Measurements from ENCODE around the gene XAGE2. TPM values are rescaled to one million over a fixed set of nuclear protein-coding genes. Genes with fewer than 3 reads are reported as not detected.
"Not testable (repeated sequence)": the region's sequence is repeated elsewhere in the genome, so short reads cannot be mapped to it uniquely, and the experiment has no call there.

Gene XAGE2, protein sequence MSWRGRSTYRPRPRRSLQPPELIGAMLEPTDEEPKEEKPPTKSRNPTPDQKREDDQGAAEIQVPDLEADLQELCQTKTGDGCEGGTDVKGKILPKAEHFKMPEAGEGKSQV
- total RNA-seq (ENCODE audit: low replicate concordance): 8.0 TPM in 1 of 2 replicates, not detected in the other
- long read RNA-seq, partial matches to known transcripts: 0 of 4 reads
- long read RNA-seq, other reads (novel, unspliced or antisense): 3 of 4 reads

DNA sequence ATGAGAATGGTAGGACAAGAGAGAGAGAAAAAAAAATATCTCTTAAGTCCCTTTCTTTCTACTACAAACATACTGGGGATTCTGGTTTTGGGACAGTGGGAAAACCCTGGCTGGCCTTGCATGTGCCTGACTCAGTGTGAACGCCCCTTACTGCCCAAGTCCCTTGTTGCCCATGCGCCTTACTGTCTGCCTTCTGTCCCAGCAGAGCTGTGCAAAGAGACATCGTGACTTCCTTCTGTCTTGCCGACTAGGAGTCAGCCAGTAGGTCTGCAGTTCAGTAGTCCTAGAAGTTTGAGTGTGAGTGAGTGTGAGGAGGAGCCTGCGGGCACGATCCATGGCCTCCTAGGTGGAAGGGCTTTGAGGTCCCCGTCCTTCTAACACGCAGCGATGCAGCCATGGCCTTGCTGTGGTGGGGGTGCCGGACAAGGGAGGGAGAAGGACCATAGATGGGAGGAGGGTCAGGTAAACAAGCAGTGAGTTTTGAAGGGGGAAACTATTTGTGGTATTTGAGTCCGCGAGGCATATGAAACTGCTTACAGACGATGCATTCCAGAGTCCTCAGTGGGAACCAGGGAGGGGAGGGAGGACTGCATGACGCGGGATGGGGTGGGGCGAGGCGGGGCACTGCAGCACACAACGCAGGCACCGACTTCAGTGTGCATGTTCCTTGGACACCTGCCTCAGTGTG is at the start of gene XAGE2:
XAGE2 (plus strand) TSS at position 654 of the 688 bp plus-strand sequence. CDS start 994 bp downstream, outside the sequence.
- no peak for TF ChIP-seq CTCF (conservative IDR thresholded peaks at IDR 0.05)
- no peaks in the 10 kb centered on the region for H3K4me1 Mint-ChIP-seq (ENCODE audit: unreplicated experiment)
- H3K27me3 Mint-ChIP-seq: no peaks in the 10 kb centered on the region
- no peaks in the 10 kb centered on the region for H3K36me3 Mint-ChIP-seq
- no peak within 1 kb of the TSS for H3K4me3 Mint-ChIP-seq
- no peak for DNase-seq (ENCODE audit: extremely low spot score, unreplicated experiment)
- H3K27ac Mint-ChIP-seq: peak within 1 kb of the TSS; percentile 17
- no peaks in the 10 kb centered on the region for H3K9me3 Mint-ChIP-seq

DNA sequence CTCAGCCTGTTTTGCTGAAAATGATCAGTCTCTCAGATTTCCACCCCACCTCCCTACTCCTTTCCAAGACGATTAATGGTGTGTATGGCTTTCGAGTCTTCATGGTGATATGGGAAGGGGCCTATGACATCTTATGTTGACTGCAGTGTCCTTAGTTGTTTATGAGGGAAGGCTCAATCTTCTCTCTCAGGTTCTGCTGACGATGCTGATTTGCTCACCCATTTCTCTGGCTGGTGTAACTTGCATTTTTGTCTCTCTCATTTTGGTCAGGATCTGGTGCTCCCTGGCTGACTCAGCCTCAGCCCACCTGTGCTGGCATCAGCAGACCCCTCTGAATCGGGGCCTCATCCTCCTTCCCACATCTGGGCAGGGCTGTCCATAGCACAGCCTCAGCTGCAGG is 31.4 kb upstream of the XAGE2 start:
- no peak for DNase-seq (ENCODE audit: extremely low spot score, unreplicated experiment)
- no peak overlapping the region for H3K27ac Mint-ChIP-seq
- no peak for TF ChIP-seq CTCF (conservative IDR thresholded peaks at IDR 0.05)
- H3K4me3 Mint-ChIP-seq: no peak overlapping the region
- H3K9me3 Mint-ChIP-seq: no peaks in the 10 kb centered on the region
- no peaks in the 10 kb centered on the region for H3K4me1 Mint-ChIP-seq (ENCODE audit: unreplicated experiment)
- no peaks in the 10 kb centered on the region for H3K27me3 Mint-ChIP-seq
- no peaks in the 10 kb centered on the region for H3K36me3 Mint-ChIP-seq

GRCh38 chrX:52341493-52341892 is 27.3 kb upstream of the XAGE2 start:
- Mint-ChIP-seq H3K27me3 (no peaks in the 10 kb centered on the region), H3K9me3 (no peaks in the 10 kb centered on the region), H3K4me3 (no peak overlapping the region), H3K27ac (no peak overlapping the region), H3K4me1 (ENCODE audit: unreplicated experiment) (no peaks in the 10 kb centered on the region), H3K36me3 (no peaks in the 10 kb centered on the region)
- DNase-seq (ENCODE audit: extremely low spot score, unreplicated experiment): no peak
- TF ChIP-seq CTCF (conservative IDR thresholded peaks at IDR 0.05): no peak

GRCh38 chrX:52343131-52343530 is 25.7 kb upstream of the XAGE2 start:
- DNase-seq (ENCODE audit: extremely low spot score, unreplicated experiment); H3K27me3 Mint-ChIP-seq; H3K36me3 Mint-ChIP-seq; H3K4me3 Mint-ChIP-seq; H3K4me1 Mint-ChIP-seq (ENCODE audit: unreplicated experiment); H3K9me3 Mint-ChIP-seq; H3K27ac Mint-ChIP-seq: not testable (repeated sequence)

DNA sequence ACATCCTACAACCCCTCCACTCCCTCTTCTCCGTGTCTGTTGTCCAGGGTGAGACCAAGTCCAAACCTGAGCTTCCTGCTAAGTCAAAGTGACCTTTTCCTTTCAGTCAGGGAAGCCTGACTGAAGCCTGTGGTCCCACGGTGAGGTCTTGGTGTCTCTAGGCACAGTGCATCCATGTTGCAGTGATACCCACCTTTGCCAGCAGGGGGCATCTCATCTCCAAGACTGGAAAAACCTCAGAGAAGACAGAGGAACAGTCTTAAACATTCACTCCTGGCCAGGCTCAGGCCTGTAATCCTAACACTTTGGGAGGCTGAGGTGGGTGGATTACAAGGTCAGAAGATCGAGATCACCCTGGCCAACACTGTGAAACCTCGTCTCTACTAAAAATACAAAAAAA is 23.4 kb upstream of the XAGE2 start:
- not testable (repeated sequence) for H3K27ac Mint-ChIP-seq; H3K27me3 Mint-ChIP-seq; H3K9me3 Mint-ChIP-seq; DNase-seq (ENCODE audit: extremely low spot score, unreplicated experiment); H3K36me3 Mint-ChIP-seq; H3K4me3 Mint-ChIP-seq; H3K4me1 Mint-ChIP-seq (ENCODE audit: unreplicated experiment)
- peak; percentile 71 for TF ChIP-seq CTCF (conservative IDR thresholded peaks at IDR 0.05)
